SK-MEL-5 (cell line): Measurements from ENCODE around the gene MGRN1. TPM values are rescaled to one million over a fixed set of nuclear protein-coding genes. Genes with fewer than 3 reads are reported as not detected.

Experiments used
- DNase-seq: peaks from one replicate; pipeline ENCODE4 v3.0.0-alpha.2; 2016; ENCODE audit warnings: low read depth, low spot score
- in situ Hi-C: cut with HindIII; loops from 2 replicates; pipeline ENCODE4 v1.10.0; 2016; ENCODE audit warnings: low sequenced_read_pairs, high pct_unique_total_duplicates, low pct_unique_long_range_greater_than_20kb
- total RNA-seq: library from RNA; depleted of rRNA; stranded (reverse); fragments of >200 nt; shearing (Covaris generic); gene quantifications from 2 replicates; pipeline ENCODE4 v1.2.3, GENCODE V29; 2014

The MGRN1 gene
- total RNA-seq, 1 experiment from 2014 or later: 11.3 TPM

- in situ Hi-C loops: no loop called here
- no peak for DNase-seq
These were observed 71.7 kb downstream of the MGRN1 start for GRCh38 chr16:4696172-4696904.

GRCh38 chr16:4696905-4697847, 72.5 kb downstream of the MGRN1 start:
- DNase-seq: no peak
- in situ Hi-C loops: no loop called here

GRCh38 chr16:4697848-4698291, 73.2 kb downstream of the MGRN1 start:
- in situ Hi-C loops: no loop called here
- DNase-seq: no peak

GRCh38 chr16:4698321-4699045, 73.9 kb downstream of the MGRN1 start:
- DNase-seq: no peak
- in situ Hi-C loops: no loop called here

GRCh38 chr16:4699046-4699556, 74.5 kb downstream of the MGRN1 start:
- DNase-seq: no peak
- in situ Hi-C loops: no loop called here

- in situ Hi-C loops: no loop called here
- no peak for DNase-seq
These were observed 75.9 kb downstream of the MGRN1 start for GRCh38 chr16:4700380-4700996.

GRCh38 chr16:4700997-4701743, 76.5 kb downstream of the MGRN1 start:
- in situ Hi-C loops: no loop called here
- no peak for DNase-seq

- DNase-seq: no peak
- in situ Hi-C loops: no loop called here
These were observed 77.3 kb downstream of the MGRN1 start for GRCh38 chr16:4701791-4702465.

- DNase-seq: no peak
- in situ Hi-C loops: no loop called here
These were observed 77.8 kb downstream of the MGRN1 start for GRCh38 chr16:4702466-4702808.

GRCh38 chr16:4703906-4704305, 79.3 kb downstream of the MGRN1 start:
- in situ Hi-C loops: no loop called here
- DNase-seq: no peak

- DNase-seq: no peak
- in situ Hi-C loops: no loop called here
These were observed 79.9 kb downstream of the MGRN1 start for GRCh38 chr16:4704491-4704890.

- in situ Hi-C loops: no loop called here
- no peak for DNase-seq
These were observed 80.3 kb downstream of the MGRN1 start for GRCh38 chr16:4704913-4705312.

- in situ Hi-C loops: no loop called here
- DNase-seq: no peak
These were observed 82.2 kb downstream of the MGRN1 start for GRCh38 chr16:4706871-4707270.

- in situ Hi-C loops: no loop called here
- no peak for DNase-seq
These were observed 84.9 kb downstream of the MGRN1 start for GRCh38 chr16:4709481-4709880.

- in situ Hi-C loops: no loop called here
- no peak for DNase-seq
These were observed 89.3 kb downstream of the MGRN1 start for GRCh38 chr16:4713663-4714501.

- in situ Hi-C loops: no loop called here
- DNase-seq: no peak
These were observed 90.4 kb downstream of the MGRN1 start for GRCh38 chr16:4714996-4715395.
